BE2C (cell line): ENCODE data around the gene BRD4.

Experiments
- DNase-seq: peaks from one replicate; pipeline ENCODE4 v3.0.0-alpha.2; 2020
- H3K27me3 ChIP-seq: fragments of 250-450 bp; sonication (Bioruptor Pico); 2 replicates; pipeline ENCODE4 v1.5.1; 2020; ENCODE audit warnings: mild to moderate bottlenecking
- H3K36me3 ChIP-seq: fragments of 250-450 bp; sonication (Bioruptor Pico); 2 replicates; pipeline ENCODE4 v1.5.1; 2020; ENCODE audit warnings: mild to moderate bottlenecking
- H3K4me1 ChIP-seq: fragments of 250-450 bp; sonication (Bioruptor Pico); 2 replicates; pipeline ENCODE4 v1.5.1; 2020
- H3K4me3 ChIP-seq: 2 replicates; pipeline ENCODE4 v1.5.1; 2011; ENCODE audit warnings: low read depth, low read length
- H3K9me3 ChIP-seq: fragments of 250-450 bp; sonication (Bioruptor Pico); 2 replicates; pipeline ENCODE4 v1.5.1; 2020
- CTCF ChIP-seq: IDR thresholded peaks from 2 replicates; pipeline ENCODE4 v1.5.1; 2012; ENCODE audit warnings: mild to moderate bottlenecking, low read depth, low read length

The BRD4 gene

GRCh38 chr19:15222738-15223648 lies 109.3 kb downstream of the BRD4 start:
- no peak for TF ChIP-seq CTCF
- Histone ChIP-seq H3K36me3 (no peaks in the 10 kb centered on the region), H3K4me3 (peak overlapping the region; percentile 67), H3K27me3 (no peaks in the 10 kb centered on the region), H3K9me3 (no peaks in the 10 kb centered on the region), H3K4me1 (no peaks in the 10 kb centered on the region)
- DNase-seq: peak; percentile 97

GRCh38 chr19:15220833-15221232 lies 111.5 kb downstream of the BRD4 start:
- Histone ChIP-seq H3K4me3 (no peak overlapping the region), H3K27me3 (no peaks in the 10 kb centered on the region), H3K36me3 (no peaks in the 10 kb centered on the region), H3K9me3 (no peaks in the 10 kb centered on the region), H3K4me1 (no peaks in the 10 kb centered on the region)
- DNase-seq: no peak
- TF ChIP-seq CTCF: no peak

DNA sequence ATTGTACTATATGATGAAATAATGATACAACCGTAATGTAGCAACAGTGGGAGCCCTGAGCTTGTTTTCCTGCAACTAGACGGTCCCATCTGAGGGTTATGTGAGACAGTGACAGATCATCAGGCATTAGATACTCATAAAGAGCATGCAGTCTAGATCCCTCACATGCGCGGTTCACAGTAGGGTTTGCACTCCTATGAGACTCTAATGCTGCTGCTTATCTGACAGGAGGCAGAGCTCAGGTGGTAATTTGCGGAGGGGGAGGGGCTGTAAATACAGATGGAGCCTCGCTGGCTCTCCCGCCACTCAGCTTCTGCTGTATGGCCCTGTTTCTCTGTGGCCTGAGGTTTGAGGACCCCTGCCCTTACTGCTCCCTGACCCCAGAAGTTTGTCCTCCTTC lies 113.8 kb downstream of the BRD4 start:
- Histone ChIP-seq H3K4me3 (no peak overlapping the region), H3K36me3 (no peaks in the 10 kb centered on the region), H3K27me3 (no peaks in the 10 kb centered on the region), H3K9me3 (no peaks in the 10 kb centered on the region), H3K4me1 (no peaks in the 10 kb centered on the region)
- no peak for DNase-seq
- TF ChIP-seq CTCF: no peak

GRCh38 chr19:15216363-15216762 lies 116.0 kb downstream of the BRD4 start:
- no peak for TF ChIP-seq CTCF
- no peaks in the 10 kb centered on the region for H3K4me1 ChIP-seq
- no peak overlapping the region for H3K4me3 ChIP-seq
- no peaks in the 10 kb centered on the region for H3K36me3 ChIP-seq
- no peak for DNase-seq
- H3K9me3 ChIP-seq: no peaks in the 10 kb centered on the region
- H3K27me3 ChIP-seq: no peaks in the 10 kb centered on the region

- peak; percentile 43 for DNase-seq
- H3K4me3 ChIP-seq: no peak overlapping the region
- no peaks in the 10 kb centered on the region for H3K36me3 ChIP-seq
- no peaks in the 10 kb centered on the region for H3K4me1 ChIP-seq
- H3K9me3 ChIP-seq: no peaks in the 10 kb centered on the region
- no peak for TF ChIP-seq CTCF
- no peaks in the 10 kb centered on the region for H3K27me3 ChIP-seq
Measured at GRCh38 chr19:15213715-15214381, 118.5 kb downstream of the BRD4 start.

DNA sequence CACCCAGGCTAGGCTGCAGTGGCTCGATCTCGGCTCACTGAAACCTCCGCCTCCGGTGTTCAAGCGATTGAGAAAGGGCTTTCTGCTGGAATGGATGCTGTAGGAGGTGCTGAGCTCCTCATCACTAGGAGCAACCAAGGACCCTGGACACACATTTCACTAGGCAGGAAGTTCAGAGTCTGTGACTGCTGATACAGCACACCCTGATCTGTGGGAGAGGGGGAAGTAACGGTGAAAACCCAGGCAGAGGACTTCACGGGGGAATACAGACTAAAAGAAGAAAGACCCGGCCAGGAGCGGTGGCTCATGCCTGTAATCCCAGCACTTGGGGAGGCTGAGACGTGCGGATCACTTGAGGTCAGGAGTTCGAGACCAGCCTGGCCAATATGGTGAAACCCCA lies 119.6 kb downstream of the BRD4 start:
- no peaks in the 10 kb centered on the region for H3K27me3 ChIP-seq
- H3K4me3 ChIP-seq: no peak overlapping the region
- H3K36me3 ChIP-seq: no peaks in the 10 kb centered on the region
- no peaks in the 10 kb centered on the region for H3K4me1 ChIP-seq
- H3K9me3 ChIP-seq: no peaks in the 10 kb centered on the region
- no peak for TF ChIP-seq CTCF
- no peak for DNase-seq
